Measurements from ENCODE around the gene RPL4.

Gene RPL4

DNA sequence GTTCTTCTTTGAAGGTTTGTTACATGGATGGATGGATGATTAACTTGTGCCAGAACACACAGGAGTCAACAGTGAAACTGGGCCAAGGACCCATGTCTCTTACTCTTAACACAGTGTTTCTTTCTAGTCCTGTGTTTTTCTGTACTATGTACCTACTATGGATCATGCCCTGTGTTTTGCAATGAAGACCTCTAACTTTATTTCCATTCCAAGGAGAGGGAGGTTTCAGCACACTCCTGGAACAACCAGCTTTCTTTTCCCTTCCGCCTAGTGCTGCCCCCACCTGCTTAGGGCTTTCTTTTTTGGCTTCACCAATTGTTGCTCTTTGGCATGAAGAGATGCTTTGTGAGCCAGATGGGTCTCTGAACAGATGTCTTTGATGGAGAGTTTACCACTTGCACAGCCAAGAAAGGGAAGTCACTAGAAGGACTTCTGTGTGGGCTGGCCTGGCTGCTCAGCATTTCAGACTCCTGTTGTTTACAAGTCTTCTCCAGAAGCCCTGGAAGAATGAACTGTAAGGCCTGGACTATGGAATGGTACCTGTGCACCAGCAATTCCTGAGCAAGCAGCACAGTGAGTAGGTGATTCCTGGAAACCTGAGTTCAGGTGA lies 51.6 kb downstream of the RPL4 start:
- no peak for DNase-seq

DNA sequence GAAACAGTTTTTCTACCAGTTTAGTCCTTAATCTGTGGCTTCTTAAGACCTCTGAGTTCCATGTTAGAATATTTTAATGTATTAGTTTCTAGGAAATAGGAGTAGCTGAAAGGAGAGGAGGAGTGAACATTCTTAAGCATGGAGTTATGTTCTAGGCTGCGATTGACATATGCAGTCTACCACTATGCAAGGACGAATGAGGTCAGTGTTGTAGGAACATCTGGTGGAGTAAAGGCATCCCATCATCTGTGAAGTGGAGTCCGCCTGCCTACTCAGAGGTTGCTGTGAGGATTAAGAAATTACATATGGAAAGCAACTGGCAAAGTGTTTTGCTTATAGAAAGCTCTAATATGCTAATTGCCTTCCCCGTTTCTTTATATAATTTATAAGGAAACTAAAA lies 52.2 kb downstream of the RPL4 start:
- DNase-seq, result no peak

Measured in islet precursor cell (in vitro differentiated cells).